GM12875 (cell line): Measurements from ENCODE around the gene GPR25.

Experiments
- H3K4me3 ChIP-seq: one replicate; pipeline ENCODE4 v1.5.1; 2011; ENCODE audit warnings: low read depth, low read length, control low read depth
- CTCF ChIP-seq: IDR thresholded peaks from 2 replicates; pipeline ENCODE4 v1.5.1; 2011; ENCODE audit warnings: low read depth, mild to moderate bottlenecking, control low read depth, inconsistent platforms, low read length, moderate library complexity, borderline replicate concordance; ENCODE audit not compliant: insufficient read depth

Gene GPR25

GRCh38 chr1:200919386-200919785 is 46.6 kb downstream of the GPR25 start:
- H3K4me3 ChIP-seq: no peak overlapping the region

GRCh38 chr1:200921571-200922110 is 48.9 kb downstream of the GPR25 start:
- H3K4me3 ChIP-seq: no peak overlapping the region
- TF ChIP-seq CTCF: no peak

More at GRCh38 chr1:200919386-200919785, 46.6 kb downstream of the GPR25 start:
- TF ChIP-seq CTCF: no peak

GRCh38 chr1:200922406-200922805 is 49.6 kb downstream of the GPR25 start:
- TF ChIP-seq CTCF: no peak
- H3K4me3 ChIP-seq: no peak overlapping the region

- H3K4me3 ChIP-seq: no peak overlapping the region
- TF ChIP-seq CTCF: no peak
Observed at GRCh38 chr1:200923601-200924000, 50.8 kb downstream of the GPR25 start.
